Cardiac muscle cell (in vitro differentiated cells and primary cell): ENCODE results near the gene RASA4B. TPM values are rescaled to one million over a fixed set of nuclear protein-coding genes. Genes with fewer than 3 reads are reported as not detected.

Experiments used
- DNase-seq, 2 donors: peaks; one replicate each; pipeline versions ENCODE4 v3.0.0 to v3.0.0-alpha.2; 2010 to 2017; ENCODE audit warnings: low read depth in 1 of 2, low spot score in 1 of 2
- H3K27ac ChIP-seq: fragments of 200-600 bp; sonication (generic); 2 replicates; pipeline ENCODE4 v1.5.1; 2016
- H3K27me3 ChIP-seq: fragments of 200-600 bp; sonication (generic); 2 replicates; pipeline ENCODE4 v1.6.0; 2016; ENCODE audit warnings: control low read depth
- H3K36me3 ChIP-seq: fragments of 200-600 bp; sonication (generic); 2 replicates; pipeline ENCODE4 v1.5.1; 2016; ENCODE audit warnings: control low read depth
- H3K4me1 ChIP-seq: fragments of 200-600 bp; sonication (generic); 2 replicates; pipeline ENCODE4 v1.8.1; 2017; ENCODE audit warnings: low read depth, mild to moderate bottlenecking, mixed run types
- H3K4me3 ChIP-seq: fragments of 200-600 bp; sonication (generic); 2 replicates; pipeline ENCODE4 v1.5.1; 2016; ENCODE audit warnings: mild to moderate bottlenecking
- H3K9me3 ChIP-seq: fragments of 200-600 bp; sonication (generic); 2 replicates; pipeline ENCODE4 v1.5.1; 2017; ENCODE audit warnings: low read depth, mild to moderate bottlenecking, control low read depth
- polyA plus RNA-seq: library from polyadenylated mRNA; unstranded; fragments of >200 nt; fragmentation: Nextera tagmentation; extraction: Ambion mirVana; gene quantifications from 2 replicates; pipeline ENCODE4 v1.2.1, GENCODE V29; 2016
- total RNA-seq: library from RNA; depleted of rRNA; stranded (reverse); fragments of >200 nt; gene quantifications from 2 replicates; pipeline ENCODE4 v1.2.3, GENCODE V29; 2016
- TF ChIP-seq, protein P1 (sequence below): IDR thresholded peaks from 2 replicates; pipeline ENCODE4 v1.5.1; 2012; ENCODE audit warnings: low read depth, mild to moderate bottlenecking, low read length

RASA4B gene
- total and polyA plus RNA-seq, 2 experiments from 2014 or later, result 8.5 to 15.1 TPM

GRCh38 chr7:102463841-102464576 lies 53.6 kb downstream of the RASA4B start:
- H3K36me3 ChIP-seq, result no peaks in the 10 kb centered on the region
- TF ChIP-seq, protein P1, sequence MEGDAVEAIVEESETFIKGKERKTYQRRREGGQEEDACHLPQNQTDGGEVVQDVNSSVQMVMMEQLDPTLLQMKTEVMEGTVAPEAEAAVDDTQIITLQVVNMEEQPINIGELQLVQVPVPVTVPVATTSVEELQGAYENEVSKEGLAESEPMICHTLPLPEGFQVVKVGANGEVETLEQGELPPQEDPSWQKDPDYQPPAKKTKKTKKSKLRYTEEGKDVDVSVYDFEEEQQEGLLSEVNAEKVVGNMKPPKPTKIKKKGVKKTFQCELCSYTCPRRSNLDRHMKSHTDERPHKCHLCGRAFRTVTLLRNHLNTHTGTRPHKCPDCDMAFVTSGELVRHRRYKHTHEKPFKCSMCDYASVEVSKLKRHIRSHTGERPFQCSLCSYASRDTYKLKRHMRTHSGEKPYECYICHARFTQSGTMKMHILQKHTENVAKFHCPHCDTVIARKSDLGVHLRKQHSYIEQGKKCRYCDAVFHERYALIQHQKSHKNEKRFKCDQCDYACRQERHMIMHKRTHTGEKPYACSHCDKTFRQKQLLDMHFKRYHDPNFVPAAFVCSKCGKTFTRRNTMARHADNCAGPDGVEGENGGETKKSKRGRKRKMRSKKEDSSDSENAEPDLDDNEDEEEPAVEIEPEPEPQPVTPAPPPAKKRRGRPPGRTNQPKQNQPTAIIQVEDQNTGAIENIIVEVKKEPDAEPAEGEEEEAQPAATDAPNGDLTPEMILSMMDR, result no peak
- no peaks in the 10 kb centered on the region for H3K4me1 ChIP-seq
- H3K27me3 ChIP-seq, result no peaks in the 10 kb centered on the region
- DNase-seq, result peak; percentile 25 to 30
- H3K9me3 ChIP-seq, result no peaks in the 10 kb centered on the region
- peak overlapping the region; percentile 97 for H3K4me3 ChIP-seq
- peak overlapping the region; percentile 58 for H3K27ac ChIP-seq

GRCh38 chr7:102460467-102460866 lies 57.1 kb downstream of the RASA4B start:
- H3K27me3 ChIP-seq, result no peaks in the 10 kb centered on the region
- H3K4me1 ChIP-seq, result no peaks in the 10 kb centered on the region
- no peak overlapping the region for H3K27ac ChIP-seq
- H3K36me3 ChIP-seq, result peaks cover 17% of the 10 kb centered on the region
- TF ChIP-seq, protein P1, result no peak
- no peak overlapping the region for H3K4me3 ChIP-seq
- no peaks in the 10 kb centered on the region for H3K9me3 ChIP-seq
- no peak for DNase-seq

GRCh38 chr7:102459221-102459844 lies 58.2 kb downstream of the RASA4B start:
- DNase-seq, result no peak
- H3K27ac ChIP-seq, result no peak overlapping the region

DNA sequence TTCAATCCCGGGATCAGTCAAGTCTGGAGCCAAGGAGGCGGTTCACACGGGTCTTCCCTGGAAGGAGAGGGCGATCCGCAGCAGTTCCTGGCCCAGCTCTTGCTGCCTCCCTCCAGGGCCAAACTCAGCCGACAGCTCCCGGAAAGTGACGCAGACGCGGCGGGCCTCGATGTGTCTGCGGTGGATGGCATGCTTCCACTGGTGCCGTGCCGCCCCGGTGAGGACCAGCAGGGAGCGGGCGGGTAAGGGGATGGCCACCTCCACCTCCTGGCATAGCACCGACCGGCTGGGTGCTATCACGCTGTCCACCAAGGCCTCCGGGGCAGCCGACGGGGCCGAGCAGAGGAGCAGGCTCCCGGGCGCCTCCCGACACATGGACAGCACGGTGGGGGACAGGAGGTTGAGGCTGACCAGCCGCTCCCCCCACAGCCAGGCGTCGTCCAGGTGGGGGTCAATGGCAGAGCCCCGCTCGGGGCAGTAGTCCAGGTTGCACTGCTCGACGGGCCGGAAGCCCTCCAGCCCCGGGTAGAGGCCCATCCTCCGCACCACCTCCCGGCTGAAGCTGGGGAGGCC lies 60.1 kb downstream of the RASA4B start:
- no peak for DNase-seq

More at GRCh38 chr7:102459221-102459844, 58.2 kb downstream of the RASA4B start:
- Histone ChIP-seq H3K9me3 (no peaks in the 10 kb centered on the region), H3K4me3 (no peak overlapping the region), H3K4me1 (no peaks in the 10 kb centered on the region), H3K27me3 (no peaks in the 10 kb centered on the region), H3K36me3 (peaks cover 17% of the 10 kb centered on the region)
- TF ChIP-seq, protein P1, result no peak

GRCh38 chr7:102456327-102456726 lies 61.2 kb downstream of the RASA4B start:
- TF ChIP-seq, protein P1, result no peak
- Histone ChIP-seq H3K36me3 (peaks cover 17% of the 10 kb centered on the region), H3K9me3 (no peaks in the 10 kb centered on the region), H3K4me1 (no peaks in the 10 kb centered on the region), H3K27me3 (no peaks in the 10 kb centered on the region), H3K27ac (no peak overlapping the region), H3K4me3 (no peak overlapping the region)
- no peak for DNase-seq

More for the DNA sequence above, 60.1 kb downstream of the RASA4B start:
- peaks cover 17% of the 10 kb centered on the region for H3K36me3 ChIP-seq
- no peaks in the 10 kb centered on the region for H3K9me3 ChIP-seq
- H3K27ac ChIP-seq, result no peak overlapping the region
- H3K27me3 ChIP-seq, result no peaks in the 10 kb centered on the region
- H3K4me3 ChIP-seq, result no peak overlapping the region
- TF ChIP-seq, protein P1, result no peak
- no peaks in the 10 kb centered on the region for H3K4me1 ChIP-seq
